Type B pancreatic cell (in vitro differentiated cells): ENCODE results near the gene GCAT. TPM values are rescaled to one million over a fixed set of nuclear protein-coding genes. Genes with fewer than 3 reads are reported as not detected.
A peak's percentile ranks its signal among the peaks of the same experiment; 100 is the strongest.

Experiments used
- DNase-seq: peaks from one replicate; pipeline ENCODE4 v3.0.0; 2021; ENCODE audit warnings: mixed read lengths; ENCODE audit not compliant: unreplicated experiment; ENCODE audit errors: extremely low spot score
- H3K27ac Mint-ChIP-seq: 2 replicates; pipeline ENCODE4 v1.8.0; 2021; ENCODE audit warnings: mild to moderate bottlenecking, mixed read lengths
- H3K27me3 Mint-ChIP-seq: 2 replicates; pipeline ENCODE4 v1.8.0; 2021; ENCODE audit warnings: mixed read lengths
- H3K36me3 Mint-ChIP-seq: 2 replicates; pipeline ENCODE4 v1.8.0; 2021; ENCODE audit warnings: mixed read lengths
- H3K4me1 Mint-ChIP-seq: one replicate; pipeline ENCODE4 v1.8.0; 2021; ENCODE audit warnings: mixed read lengths; ENCODE audit not compliant: unreplicated experiment
- H3K4me3 Mint-ChIP-seq: 2 replicates; pipeline ENCODE4 v1.8.0; 2021; ENCODE audit warnings: mild to moderate bottlenecking, mixed read lengths
- H3K9me3 Mint-ChIP-seq: 2 replicates; pipeline ENCODE4 v1.8.0; 2021; ENCODE audit warnings: mixed read lengths
- total RNA-seq: library from RNA; stranded (reverse); gene quantifications from 2 replicates; pipeline ENCODE4 v1.2.1, GENCODE V29; 2021; ENCODE audit warnings: low replicate concordance
- TF ChIP-seq, protein P1 (sequence below): fragments of 200-600 bp; sonication (generic); conservative IDR thresholded peaks from 2 replicates; pipeline ENCODE4 v1.5.0; 2021; ENCODE audit warnings: antibody characterized with exemption, mild to moderate bottlenecking

GCAT gene
- total RNA-seq, 1 donor from 2014 or later, result 27.4 TPM

DNA sequence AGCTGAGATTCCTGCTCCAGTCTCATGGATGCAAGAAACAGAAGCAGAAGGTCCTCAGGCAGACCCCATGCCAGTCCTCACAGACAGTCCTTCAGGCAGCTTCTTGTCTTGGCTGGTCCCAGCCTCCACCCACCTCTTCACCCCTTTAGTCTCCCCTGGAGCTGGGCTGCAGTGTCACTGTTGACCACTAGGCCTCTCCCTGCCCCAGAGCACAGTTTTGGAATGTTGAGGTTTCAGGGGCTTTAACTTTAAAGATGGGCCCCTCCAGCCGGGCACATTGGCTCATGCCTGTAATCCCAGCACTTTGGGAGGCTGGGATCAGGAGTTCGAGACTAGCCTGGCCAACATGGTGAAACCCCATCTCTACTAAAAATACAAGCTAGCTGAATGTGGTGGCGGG is 39.5 kb upstream of the GCAT start:
- Mint-ChIP-seq H3K27me3 (no peaks in the 10 kb centered on the region), H3K4me3 (no peak overlapping the region), H3K36me3 (peaks cover 6% of the 10 kb centered on the region), H3K4me1 (no peaks in the 10 kb centered on the region), H3K27ac (no peak overlapping the region), H3K9me3 (no peaks in the 10 kb centered on the region)
- TF ChIP-seq, protein P1, sequence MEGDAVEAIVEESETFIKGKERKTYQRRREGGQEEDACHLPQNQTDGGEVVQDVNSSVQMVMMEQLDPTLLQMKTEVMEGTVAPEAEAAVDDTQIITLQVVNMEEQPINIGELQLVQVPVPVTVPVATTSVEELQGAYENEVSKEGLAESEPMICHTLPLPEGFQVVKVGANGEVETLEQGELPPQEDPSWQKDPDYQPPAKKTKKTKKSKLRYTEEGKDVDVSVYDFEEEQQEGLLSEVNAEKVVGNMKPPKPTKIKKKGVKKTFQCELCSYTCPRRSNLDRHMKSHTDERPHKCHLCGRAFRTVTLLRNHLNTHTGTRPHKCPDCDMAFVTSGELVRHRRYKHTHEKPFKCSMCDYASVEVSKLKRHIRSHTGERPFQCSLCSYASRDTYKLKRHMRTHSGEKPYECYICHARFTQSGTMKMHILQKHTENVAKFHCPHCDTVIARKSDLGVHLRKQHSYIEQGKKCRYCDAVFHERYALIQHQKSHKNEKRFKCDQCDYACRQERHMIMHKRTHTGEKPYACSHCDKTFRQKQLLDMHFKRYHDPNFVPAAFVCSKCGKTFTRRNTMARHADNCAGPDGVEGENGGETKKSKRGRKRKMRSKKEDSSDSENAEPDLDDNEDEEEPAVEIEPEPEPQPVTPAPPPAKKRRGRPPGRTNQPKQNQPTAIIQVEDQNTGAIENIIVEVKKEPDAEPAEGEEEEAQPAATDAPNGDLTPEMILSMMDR, result peak; percentile 59
- DNase-seq, result no peak

DNA sequence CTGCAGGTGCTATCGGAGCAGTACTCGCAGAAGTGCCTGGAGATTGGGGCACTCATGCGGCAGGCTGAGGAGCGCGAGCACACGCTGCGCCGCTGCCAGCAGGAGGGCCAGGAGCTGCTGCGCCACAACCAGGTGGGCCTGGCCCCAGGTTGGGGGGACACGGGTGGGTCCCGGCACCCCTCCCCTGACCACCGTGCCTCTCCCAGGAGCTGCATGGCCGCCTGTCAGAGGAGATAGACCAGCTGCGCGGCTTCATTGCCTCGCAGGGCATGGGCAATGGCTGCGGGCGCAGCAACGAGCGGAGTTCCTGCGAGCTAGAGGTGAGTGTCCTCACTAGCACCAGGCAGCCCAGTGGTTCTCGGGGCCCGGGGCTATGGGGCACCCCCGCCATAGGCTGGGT is 38.7 kb upstream of the GCAT start:
- DNase-seq, result no peak
- H3K36me3 Mint-ChIP-seq, result peaks cover 3% of the 10 kb centered on the region
- H3K4me3 Mint-ChIP-seq, result no peak overlapping the region
- H3K27ac Mint-ChIP-seq, result no peak overlapping the region
- H3K9me3 Mint-ChIP-seq, result no peaks in the 10 kb centered on the region
- TF ChIP-seq, protein P1, result no peak
- H3K27me3 Mint-ChIP-seq, result no peaks in the 10 kb centered on the region
- H3K4me1 Mint-ChIP-seq, result no peaks in the 10 kb centered on the region

GRCh38 chr22:37771081-37771480 is 36.7 kb upstream of the GCAT start:
- Mint-ChIP-seq H3K27ac (peak overlapping the region; percentile 70), H3K27me3 (no peaks in the 10 kb centered on the region), H3K36me3 (no peaks in the 10 kb centered on the region), H3K4me3 (no peak overlapping the region), H3K4me1 (peaks cover 1% of the 10 kb centered on the region), H3K9me3 (no peaks in the 10 kb centered on the region)
- DNase-seq, result no peak
- TF ChIP-seq, protein P1, result no peak

DNA sequence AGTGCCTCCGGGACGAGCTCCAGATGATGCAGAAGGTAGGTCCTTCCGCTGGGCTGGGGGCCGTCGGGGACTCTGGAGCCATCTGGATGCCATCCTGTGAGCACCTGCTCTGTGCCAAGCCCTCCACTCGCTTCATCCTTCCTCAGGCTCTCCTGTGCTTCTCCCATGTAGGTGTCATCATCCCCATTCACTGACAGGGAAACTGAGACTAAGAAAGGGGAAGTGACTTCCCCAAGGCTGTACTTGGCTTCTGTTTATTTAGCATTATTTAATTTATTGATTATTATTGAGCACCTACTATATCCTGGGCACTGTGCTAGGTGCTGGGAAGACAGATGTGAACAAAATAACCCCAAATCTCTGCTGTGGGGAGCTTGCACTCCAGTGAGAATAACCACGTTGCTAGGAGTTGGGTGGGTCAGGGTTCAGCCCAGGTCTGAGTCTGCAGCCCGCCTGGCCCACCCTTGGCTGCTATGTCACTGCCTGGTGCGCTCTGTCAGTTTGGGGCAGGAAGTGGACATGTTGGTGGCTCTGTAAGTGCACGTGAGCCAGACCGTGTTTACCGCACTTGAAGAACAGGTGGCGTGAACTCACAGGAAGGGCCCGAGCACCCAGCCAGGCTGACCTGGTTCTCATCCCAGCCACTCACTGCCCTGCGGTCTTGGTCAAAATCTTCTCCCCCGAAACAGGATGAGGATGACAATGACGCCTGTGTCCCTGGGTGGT is 35.9 kb upstream of the GCAT start:
- H3K27me3 Mint-ChIP-seq, result no peaks in the 10 kb centered on the region
- H3K4me3 Mint-ChIP-seq, result no peak overlapping the region
- H3K27ac Mint-ChIP-seq, result no peak overlapping the region
- H3K4me1 Mint-ChIP-seq, result peaks cover 7% of the 10 kb centered on the region
- no peak for DNase-seq
- TF ChIP-seq, protein P1, result no peak
- no peaks in the 10 kb centered on the region for H3K9me3 Mint-ChIP-seq
- H3K36me3 Mint-ChIP-seq, result no peaks in the 10 kb centered on the region

DNA sequence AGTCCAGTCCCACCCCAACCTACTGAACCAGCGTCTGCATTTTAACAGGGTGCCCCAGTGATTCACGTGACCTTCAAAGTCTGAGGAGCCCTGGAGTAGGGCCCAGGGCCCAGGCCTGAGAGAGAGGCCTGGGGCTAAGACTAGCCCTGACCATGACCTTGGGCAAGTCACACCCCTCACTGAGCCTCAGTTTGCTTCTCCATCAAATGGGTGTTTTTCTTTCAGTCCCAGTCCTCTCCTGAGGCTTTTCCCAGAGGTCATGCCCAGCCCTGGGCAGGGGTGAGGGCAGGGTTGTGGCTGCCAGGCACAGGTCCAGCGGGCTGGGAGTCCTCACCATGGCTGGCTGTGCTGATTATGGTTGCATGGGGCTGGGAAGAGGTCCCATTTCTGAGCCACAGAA is 33.0 kb upstream of the GCAT start:
- Mint-ChIP-seq H3K4me1 (peaks cover 14% of the 10 kb centered on the region), H3K9me3 (no peaks in the 10 kb centered on the region), H3K27me3 (no peaks in the 10 kb centered on the region), H3K27ac (peak overlapping the region; percentile 82), H3K4me3 (no peak overlapping the region), H3K36me3 (no peaks in the 10 kb centered on the region)
- DNase-seq, result no peak
- TF ChIP-seq, protein P1, result no peak
